Naive B cell (primary cell): ENCODE data around the gene GAB2. TPM values are rescaled to one million over a fixed set of nuclear protein-coding genes. Genes with fewer than 3 reads are reported as not detected.

Experiments used
- ATAC-seq, 2 donors: fragments of 150-1000 bp; cut with Tn5 transposase; 2 replicates each; pipeline ENCODE4 v1.10.0; 2021; ENCODE audit warnings: low read depth in 2 of 2, mild to moderate bottlenecking in 2 of 2, moderate library complexity in 2 of 2
- DNase-seq: peaks from one replicate; pipeline ENCODE4 v3.0.0; 2022
- H3K27ac Mint-ChIP-seq, 6 donors: one replicate each; pipeline ENCODE4 v1.8.0; 2020 to 2022; ENCODE audit warnings: mild to moderate bottlenecking in 6 of 6, mixed read lengths in 6 of 6, moderate library complexity in 5 of 6, inconsistent platforms in 2 of 6
- H3K27me3 Mint-ChIP-seq, 3 donors: one replicate each; pipeline ENCODE4 v1.8.0; 2021 to 2022; ENCODE audit warnings: mixed read lengths in 3 of 3, mild to moderate bottlenecking in 1 of 3
- H3K36me3 Mint-ChIP-seq, 2 donors: one replicate each; pipeline ENCODE4 v1.8.0; 2020 to 2022; ENCODE audit warnings: mixed read lengths in 2 of 2, inconsistent platforms in 1 of 2, mild to moderate bottlenecking in 1 of 2
- H3K4me1 Mint-ChIP-seq, 3 donors: one replicate each; pipeline ENCODE4 v1.8.0; 2020 to 2022; ENCODE audit warnings: mixed read lengths in 3 of 3, inconsistent platforms in 1 of 3, mild to moderate bottlenecking in 1 of 3, moderate library complexity in 1 of 3
- H3K4me3 Mint-ChIP-seq, 8 donors: one replicate each; pipeline ENCODE4 v1.8.0; 2020 to 2022; ENCODE audit warnings: mild to moderate bottlenecking in 8 of 8, mixed read lengths in 8 of 8, moderate library complexity in 8 of 8, inconsistent platforms in 2 of 8
- H3K9me3 Mint-ChIP-seq, 7 donors: one replicate each; pipeline ENCODE4 v1.8.0; 2020 to 2022; ENCODE audit warnings: mixed read lengths in 7 of 7, mild to moderate bottlenecking in 5 of 7, inconsistent platforms in 2 of 7, moderate library complexity in 1 of 7
- polyA plus RNA-seq, 6 donors: library from polyadenylated mRNA; unstranded; fragments of 300-500 nt; fragmentation: Illumina TruSeq; gene quantifications; one replicate each; pipeline ENCODE4 v1.2.3, GENCODE V29; 2021; ENCODE audit warnings: low read depth in 6 of 6

GAB2 gene
- polyA plus RNA-seq, 6 donors from 2014 or later = 0.71 to 4.2 (median 2.2) TPM

- Mint-ChIP-seq H3K4me1 (peaks cover 21 to 24% (median 22%) of the 10 kb centered on the region in 3 donors), H3K4me3 (peak overlapping the region in 7 of 8 donors; percentile 3 to 76 (median 17)), H3K27me3 (no peaks in the 10 kb centered on the region), H3K27ac (peak overlapping the region; percentile 43 to 90 (median 84)), H3K9me3 (no peaks in the 10 kb centered on the region), H3K36me3 (no peaks in the 10 kb centered on the region)
- DNase-seq (peak; percentile 18), ATAC-seq (peak; percentile 54 to 63)
These were observed 214.9 kb downstream of the GAB2 start for GRCh38 chr11:78202733-78203167.

- ATAC-seq (no peak), DNase-seq (no peak)
- peak overlapping the region in 1 of 8 donors; percentile 7 for H3K4me3 Mint-ChIP-seq
- no peaks in the 10 kb centered on the region for H3K9me3 Mint-ChIP-seq
- peak overlapping the region; percentile 34 to 94 (median 78) for H3K27ac Mint-ChIP-seq
- H3K36me3 Mint-ChIP-seq = no peaks in the 10 kb centered on the region
- H3K27me3 Mint-ChIP-seq = peaks cover 0 to 6% (median 0%) of the 10 kb centered on the region in 3 donors
- peaks cover 21 to 24% (median 22%) of the 10 kb centered on the region in 3 donors for H3K4me1 Mint-ChIP-seq
These were observed 216.4 kb downstream of the GAB2 start for GRCh38 chr11:78201096-78201818.

GRCh38 chr11:78200553-78200952, 217.1 kb downstream of the GAB2 start:
- H3K4me3 Mint-ChIP-seq = no peak overlapping the region
- no peak for DNase-seq
- no peak overlapping the region for H3K27ac Mint-ChIP-seq
- H3K9me3 Mint-ChIP-seq = no peaks in the 10 kb centered on the region
- peaks cover 21 to 24% (median 22%) of the 10 kb centered on the region in 3 donors for H3K4me1 Mint-ChIP-seq
- no peak for ATAC-seq
- H3K27me3 Mint-ChIP-seq = peaks cover 0 to 6% (median 0%) of the 10 kb centered on the region in 3 donors
- H3K36me3 Mint-ChIP-seq = no peaks in the 10 kb centered on the region

GRCh38 chr11:78200061-78200460, 217.6 kb downstream of the GAB2 start:
- H3K36me3 Mint-ChIP-seq = no peaks in the 10 kb centered on the region
- H3K4me1 Mint-ChIP-seq = peaks cover 21 to 24% (median 22%) of the 10 kb centered on the region in 3 donors
- H3K27ac Mint-ChIP-seq = no peak overlapping the region
- H3K4me3 Mint-ChIP-seq = no peak overlapping the region
- H3K9me3 Mint-ChIP-seq = no peaks in the 10 kb centered on the region
- ATAC-seq = no peak
- no peak for DNase-seq
- H3K27me3 Mint-ChIP-seq = peaks cover 0 to 6% (median 0%) of the 10 kb centered on the region in 3 donors

- ATAC-seq (no peak), DNase-seq (no peak)
- no peak overlapping the region for H3K27ac Mint-ChIP-seq
- H3K36me3 Mint-ChIP-seq = no peaks in the 10 kb centered on the region
- peaks cover 21 to 24% (median 22%) of the 10 kb centered on the region in 3 donors for H3K4me1 Mint-ChIP-seq
- H3K9me3 Mint-ChIP-seq = no peaks in the 10 kb centered on the region
- H3K27me3 Mint-ChIP-seq = peaks cover 0 to 6% (median 0%) of the 10 kb centered on the region in 3 donors
- H3K4me3 Mint-ChIP-seq = no peak overlapping the region
These were observed 218.0 kb downstream of the GAB2 start for GRCh38 chr11:78199653-78200015.

GRCh38 chr11:78199015-78199652, 218.5 kb downstream of the GAB2 start:
- Mint-ChIP-seq H3K9me3 (no peaks in the 10 kb centered on the region), H3K27ac (no peak overlapping the region), H3K27me3 (peaks cover 0 to 6% (median 0%) of the 10 kb centered on the region in 3 donors), H3K36me3 (no peaks in the 10 kb centered on the region), H3K4me1 (peaks cover 21 to 24% (median 22%) of the 10 kb centered on the region in 3 donors), H3K4me3 (no peak overlapping the region)
- no peak for ATAC-seq
- DNase-seq = no peak

GRCh38 chr11:78197816-78198215, 219.8 kb downstream of the GAB2 start:
- no peak for DNase-seq
- H3K36me3 Mint-ChIP-seq = no peaks in the 10 kb centered on the region
- H3K27me3 Mint-ChIP-seq = peaks cover 0 to 6% (median 0%) of the 10 kb centered on the region in 3 donors
- no peaks in the 10 kb centered on the region for H3K9me3 Mint-ChIP-seq
- no peak overlapping the region for H3K27ac Mint-ChIP-seq
- ATAC-seq = no peak
- H3K4me1 Mint-ChIP-seq = peaks cover 19 to 26% (median 21%) of the 10 kb centered on the region in 3 donors
- H3K4me3 Mint-ChIP-seq = no peak overlapping the region

GRCh38 chr11:78196661-78197091, 220.9 kb downstream of the GAB2 start:
- Mint-ChIP-seq H3K4me1 (peaks cover 12 to 17% (median 13%) of the 10 kb centered on the region in 3 donors), H3K27ac (no peak overlapping the region)
- no peak for ATAC-seq

GRCh38 chr11:78195917-78196560, 221.6 kb downstream of the GAB2 start:
- H3K4me3 Mint-ChIP-seq = peak overlapping the region in 1 of 8 donors; percentile 8
- peaks cover 9 to 16% (median 15%) of the 10 kb centered on the region in 3 donors for H3K4me1 Mint-ChIP-seq
- ATAC-seq (no peak), DNase-seq (no peak)
- no peaks in the 10 kb centered on the region for H3K36me3 Mint-ChIP-seq
- H3K27ac Mint-ChIP-seq = no peak overlapping the region
- H3K27me3 Mint-ChIP-seq = peaks cover 0 to 6% (median 0%) of the 10 kb centered on the region in 3 donors
- H3K9me3 Mint-ChIP-seq = no peaks in the 10 kb centered on the region

More at GRCh38 chr11:78196661-78197091, 220.9 kb downstream of the GAB2 start:
- Mint-ChIP-seq H3K27me3 (peaks cover 0 to 6% (median 0%) of the 10 kb centered on the region in 3 donors), H3K9me3 (no peaks in the 10 kb centered on the region), H3K4me3 (no peak overlapping the region), H3K36me3 (no peaks in the 10 kb centered on the region)
- DNase-seq = no peak

- no peaks in the 10 kb centered on the region for H3K36me3 Mint-ChIP-seq
- ATAC-seq (no peak), DNase-seq (no peak)
- H3K27me3 Mint-ChIP-seq = peaks cover 0 to 6% (median 0%) of the 10 kb centered on the region in 3 donors
- peaks cover 19 to 32% (median 30%) of the 10 kb centered on the region in 3 donors for H3K4me1 Mint-ChIP-seq
- H3K4me3 Mint-ChIP-seq = no peak overlapping the region
- no peaks in the 10 kb centered on the region for H3K9me3 Mint-ChIP-seq
- H3K27ac Mint-ChIP-seq = peak overlapping the region in 1 of 6 donors; percentile 75
These were observed 223.1 kb downstream of the GAB2 start for GRCh38 chr11:78194490-78194889.

GRCh38 chr11:78193806-78194205, 223.8 kb downstream of the GAB2 start:
- Mint-ChIP-seq H3K27ac (peak overlapping the region in 1 of 6 donors; percentile 60), H3K4me3 (no peak overlapping the region), H3K9me3 (no peaks in the 10 kb centered on the region), H3K27me3 (peaks cover 0 to 6% (median 0%) of the 10 kb centered on the region in 3 donors), H3K4me1 (peaks cover 20 to 36% (median 33%) of the 10 kb centered on the region in 3 donors), H3K36me3 (no peaks in the 10 kb centered on the region)
- no peak for DNase-seq
- ATAC-seq = no peak

GRCh38 chr11:78192911-78193351, 224.7 kb downstream of the GAB2 start:
- peak overlapping the region in 3 of 8 donors; percentile 12 to 67 (median 64) for H3K4me3 Mint-ChIP-seq
- peaks cover 0 to 6% (median 0%) of the 10 kb centered on the region in 3 donors for H3K27me3 Mint-ChIP-seq
- peaks cover 26 to 42% (median 40%) of the 10 kb centered on the region in 3 donors for H3K4me1 Mint-ChIP-seq
- DNase-seq (no peak), ATAC-seq (no peak)
- no peaks in the 10 kb centered on the region for H3K36me3 Mint-ChIP-seq
- H3K27ac Mint-ChIP-seq = peak overlapping the region in 2 of 6 donors; percentile 74 to 84
- no peaks in the 10 kb centered on the region for H3K9me3 Mint-ChIP-seq

GRCh38 chr11:78192223-78192719, 225.3 kb downstream of the GAB2 start:
- peak overlapping the region in 3 of 8 donors; percentile 64 to 74 (median 65) for H3K4me3 Mint-ChIP-seq
- peaks cover 33 to 49% (median 47%) of the 10 kb centered on the region in 3 donors for H3K4me1 Mint-ChIP-seq
- H3K36me3 Mint-ChIP-seq = no peaks in the 10 kb centered on the region
- no peak overlapping the region for H3K27ac Mint-ChIP-seq
- no peak for DNase-seq
- peaks cover 0 to 6% (median 0%) of the 10 kb centered on the region in 3 donors for H3K27me3 Mint-ChIP-seq
- no peaks in the 10 kb centered on the region for H3K9me3 Mint-ChIP-seq
- no peak for ATAC-seq
